Endothelial cell of umbilical vein (primary cell): ENCODE measurements around the gene TMEM107. TPM values are rescaled to one million over a fixed set of nuclear protein-coding genes. Genes with fewer than 3 reads are reported as not detected.
"Not testable (repeated sequence)": the region's sequence is repeated elsewhere in the genome, so short reads cannot be mapped to it uniquely, and the experiment has no call there.

ENCODE experiments used
- BruUV-seq: library from RNA; stranded (reverse); fragments of 400-500 nt; replicated peaks from 2 replicates; lab custom pipeline; 2021; lab: Mats Ljungman, UMichigan
- CTCF ChIA-PET: fragments of 300-600, 350-600 bp; sonication (Branson Sonifier 250); formaldehyde crosslinking; loops from one replicate; lab custom pipeline; 2021; ENCODE audit warnings: antibody characterized with exemption, inconsistent platforms; lab: Charles Lee
- POLR2A ChIA-PET: fragments of 300-600, 350-600 bp; sonication (Branson Sonifier 250); formaldehyde crosslinking; loops from one replicate; lab custom pipeline; 2021; ENCODE audit warnings: antibody characterized with exemption, inconsistent platforms; lab: Charles Lee
- DNase-seq: peaks from one replicate; pipeline ENCODE4 v3.0.0-alpha.2; 2011; ENCODE audit warnings: low read depth, low spot score
- FAIRE-seq: peaks from 2 replicates; lab custom pipeline; 2011; peaks lifted over from hg19 to GRCh38; lab: Jason Lieb, UNC
- H2AFZ ChIP-seq: 2 replicates; pipeline ENCODE4 v1.6.0; 2012; ENCODE audit warnings: low read depth, low read length, control low read depth, inconsistent platforms
- H3K27ac ChIP-seq: 2 replicates; pipeline ENCODE4 v1.5.1; 2011; ENCODE audit warnings: low read depth, mild to moderate bottlenecking, control low read depth, low read length, moderate library complexity; ENCODE audit not compliant: insufficient read depth
- H3K27me3 ChIP-seq, 2 experiments: 2 replicates each; pipeline versions ENCODE4 v1.6.0 to v1.6.1; 2011; ENCODE audit warnings: low read length in 2 of 2, mixed read lengths in 1 of 2; ENCODE audit not compliant: control insufficient read depth in 2 of 2, insufficient read depth in 2 of 2
- H3K36me3 ChIP-seq, 2 experiments: 2 replicates in 1 of 2; 3 replicates in 1 of 2; pipeline ENCODE4 v1.5.1; 2011; ENCODE audit warnings: low read length in 2 of 2, mild to moderate bottlenecking in 1 of 2, moderate library complexity in 1 of 2; ENCODE audit not compliant: control insufficient read depth in 2 of 2, insufficient read depth in 2 of 2; ENCODE audit errors: extremely low read depth in 1 of 2
- H3K4me1 ChIP-seq: 3 replicates; pipeline ENCODE4 v1.5.1; 2011; ENCODE audit warnings: mild to moderate bottlenecking, low read length; ENCODE audit not compliant: control insufficient read depth, insufficient read depth; ENCODE audit errors: extremely low read depth
- H3K4me2 ChIP-seq: 2 replicates; pipeline ENCODE4 v1.6.1; 2011; ENCODE audit warnings: low read length, control low read depth, mixed read lengths; ENCODE audit not compliant: insufficient read depth
- H3K4me3 ChIP-seq, 3 experiments: fragments of 200-600 bp in 1 of 3; sonication (generic), shearing (Covaris generic) in 1 of 3; replicated peaks in 1 of 3; 2 replicates each; pipeline ENCODE4 v1.5.1; 2011 to 2016; ENCODE audit warnings: control low read depth in 3 of 3, low read length in 3 of 3, mild to moderate bottlenecking in 2 of 3, inconsistent platforms in 1 of 3, low read depth in 1 of 3, moderate library complexity in 1 of 3; ENCODE audit not compliant: insufficient read depth in 1 of 3
- H3K79me2 ChIP-seq: 2 replicates; pipeline ENCODE4 v1.6.0; 2012; ENCODE audit warnings: low read length, inconsistent platforms; ENCODE audit not compliant: control insufficient read depth, insufficient read depth
- H3K9ac ChIP-seq: replicated peaks from 2 replicates; pipeline ENCODE3; 2011; ENCODE audit warnings: low read length, control low read depth; ENCODE audit not compliant: insufficient read depth; ENCODE audit errors: extremely low read depth
- H3K9me1 ChIP-seq: replicated peaks from 3 replicates; pipeline ENCODE4 v1.6.0; 2011; ENCODE audit warnings: mild to moderate bottlenecking, low read length; ENCODE audit not compliant: control insufficient read depth, insufficient read depth; ENCODE audit errors: extremely low read depth
- H3K9me3 ChIP-seq: replicated peaks from 2 replicates; pipeline ENCODE4 v1.5.1; 2012; ENCODE audit warnings: low read length, inconsistent platforms; ENCODE audit not compliant: control insufficient read depth, insufficient read depth
- H4K20me1 ChIP-seq: replicated peaks from 2 replicates; pipeline ENCODE3; 2011; ENCODE audit warnings: mild to moderate bottlenecking, low read length; ENCODE audit not compliant: control insufficient read depth, insufficient read depth; ENCODE audit errors: extremely low read depth
- EZH2 ChIP-seq: IDR thresholded peaks from 2 replicates; pipeline ENCODE4 v1.6.1; 2012; ENCODE audit warnings: borderline replicate concordance, low read depth, mild to moderate bottlenecking, moderate library complexity, low read length, inconsistent platforms; ENCODE audit not compliant: severe bottlenecking
- GATA2 ChIP-seq: IDR thresholded peaks from 2 replicates; pipeline ENCODE4 v1.7.0; 2011; ENCODE audit warnings: low read depth, mild to moderate bottlenecking, moderate library complexity, mixed read lengths, low read length; ENCODE audit not compliant: insufficient read length, insufficient read depth
- JUN ChIP-seq: IDR thresholded peaks from 2 replicates; pipeline ENCODE4 v1.6.1; 2011; ENCODE audit warnings: borderline replicate concordance, low read depth; ENCODE audit not compliant: insufficient read length, insufficient read depth
- MYC ChIP-seq: IDR thresholded peaks from one replicate; pipeline ENCODE4 v1.6.1; 2011; ENCODE audit warnings: mild to moderate bottlenecking, low read depth, low read length
- POLR2A ChIP-seq: IDR thresholded peaks from 2 replicates; pipeline ENCODE4 v1.6.1; 2012; ENCODE audit warnings: low read depth, mild to moderate bottlenecking, control low read depth, low read length
- POLR2AphosphoS5 ChIP-seq: IDR thresholded peaks from 2 replicates; pipeline ENCODE4 v1.6.1; 2012; ENCODE audit warnings: low read depth, mild to moderate bottlenecking, control low read depth, low read length, moderate library complexity; ENCODE audit not compliant: insufficient read depth
- dilution Hi-C: fragments of 300-500 bp; cut with MboI; formaldehyde crosslinking; loops from one replicate; pipeline ENCODE4 v1.15.0; 2019; ENCODE audit warnings: low sequenced_read_pairs; ENCODE audit not compliant: extremely low pct_ligation_motif_present
- intact Hi-C: fragments of 100-400 bp; cut with micrococcal nuclease; formaldehyde crosslinking; loops from one replicate; pipeline ENCODE4 v1.10.0; 2022
- polyA plus RNA-seq, 4 experiments: library from polyadenylated mRNA; depleted of rRNA in 3 of 4; stranded (reverse) in 3 of 4; unstranded in 1 of 4; fragments of >200 nt; gene quantifications; 2 replicates each; pipeline versions ENCODE4 v1.2.1 to v1.2.3, GENCODE V29; 2011 to 2012; ENCODE audit warnings: missing spikeins in 1 of 4
- total RNA-seq: library from RNA; stranded (reverse); gene quantifications from 2 replicates; pipeline ENCODE4 v1.2.3, GENCODE V29; 2021
- TF ChIP-seq, protein P1 (sequence below): IDR thresholded peaks from 2 replicates; pipeline ENCODE4 v1.6.1; 2011; ENCODE audit not compliant: insufficient read depth, insufficient read length
- TF ChIP-seq, protein P2 (sequence below), 2 donors: IDR thresholded peaks; 1 replicate in 1 of 2; 2 replicates in 1 of 2; pipeline ENCODE4 v1.5.1; 2011; ENCODE audit warnings: low read length in 2 of 2, mild to moderate bottlenecking in 2 of 2, moderate library complexity in 2 of 2, control low read depth in 1 of 2, inconsistent platforms in 1 of 2, low read depth in 1 of 2; ENCODE audit not compliant: insufficient read depth in 1 of 2; ENCODE audit errors: extremely low read depth in 1 of 2

The TMEM107 gene
- total and polyA plus RNA-seq, 2 donors (not counting 3 experiments of a cell fraction or from before 2014, with no cell fraction given) = 20.4 to 31.6 TPM

DNA sequence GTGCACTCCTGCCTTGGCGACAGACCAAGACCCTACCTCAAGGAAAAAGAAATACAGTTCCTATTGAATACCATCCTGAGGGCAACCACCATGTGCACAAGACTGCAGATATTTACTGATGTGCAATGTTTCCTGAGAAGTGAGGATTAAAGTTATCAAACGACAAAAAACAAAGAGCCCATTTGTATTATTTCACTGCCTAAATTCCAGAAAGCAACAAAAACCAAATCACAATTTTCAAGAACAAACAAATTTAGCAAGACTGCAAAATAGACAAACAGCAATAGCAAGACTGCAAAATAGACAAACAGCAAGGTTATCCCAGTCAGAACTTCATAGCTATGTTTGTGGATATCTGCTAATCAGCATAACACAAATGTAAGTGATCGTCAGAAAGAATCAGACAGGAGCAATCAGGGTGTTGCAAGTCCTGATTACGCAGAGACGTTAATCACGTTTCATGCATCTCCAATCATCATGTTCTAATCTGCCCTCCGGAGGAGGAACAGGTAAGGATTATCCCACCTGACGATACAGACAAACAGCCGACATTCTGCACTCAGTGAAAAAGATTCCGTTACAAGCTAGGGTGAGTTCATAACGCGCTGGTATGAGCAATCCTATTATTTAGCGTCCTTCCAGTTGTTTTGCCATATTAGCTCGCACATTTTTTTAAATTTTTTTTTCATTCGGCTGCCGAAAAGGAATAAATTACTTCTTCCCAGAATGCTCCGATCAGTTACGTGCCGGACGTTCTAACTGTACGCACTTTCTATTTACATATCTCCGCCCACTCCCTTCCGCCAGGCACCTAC, 2.9 kb downstream of the TMEM107 start:
- Histone ChIP-seq H3K27ac (peak overlapping the region; percentile 95), H3K36me3 (no peaks in the 10 kb centered on the region), H3K9me1 (no peaks in the 10 kb centered on the region), H3K4me2 (peak overlapping the region; percentile 87), H2AFZ (no peak overlapping the region), H3K27me3 (no peaks in the 10 kb centered on the region), H3K79me2 (no peaks in the 10 kb centered on the region), H3K9me3 (no peaks in the 10 kb centered on the region), H4K20me1 (no peaks in the 10 kb centered on the region), H3K4me3 (peak overlapping the region in 2 of 3 experiments; percentile 37 to 68), H3K9ac (peak overlapping the region; percentile 97), H3K4me1 (peaks cover 23% of the 10 kb centered on the region)
- CTCF ChIA-PET = interaction anchor here (0.9 to 1.4 kb wide), 8 partner anchors 10 to 80 kb away, joined by 3 to 10 read pairs (median 4); partner anchors contain the start of gene BORCS6
- intact Hi-C loops = loop anchor here (1.0 to 2.0 kb wide), 4 partner anchors 10 to 35 kb away; no protein-coding TSS in a partner anchor
- TF ChIP-seq, protein P1, sequence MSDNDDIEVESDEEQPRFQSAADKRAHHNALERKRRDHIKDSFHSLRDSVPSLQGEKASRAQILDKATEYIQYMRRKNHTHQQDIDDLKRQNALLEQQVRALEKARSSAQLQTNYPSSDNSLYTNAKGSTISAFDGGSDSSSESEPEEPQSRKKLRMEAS = peak; percentile 20
- TF ChIP-seq, protein P2, sequence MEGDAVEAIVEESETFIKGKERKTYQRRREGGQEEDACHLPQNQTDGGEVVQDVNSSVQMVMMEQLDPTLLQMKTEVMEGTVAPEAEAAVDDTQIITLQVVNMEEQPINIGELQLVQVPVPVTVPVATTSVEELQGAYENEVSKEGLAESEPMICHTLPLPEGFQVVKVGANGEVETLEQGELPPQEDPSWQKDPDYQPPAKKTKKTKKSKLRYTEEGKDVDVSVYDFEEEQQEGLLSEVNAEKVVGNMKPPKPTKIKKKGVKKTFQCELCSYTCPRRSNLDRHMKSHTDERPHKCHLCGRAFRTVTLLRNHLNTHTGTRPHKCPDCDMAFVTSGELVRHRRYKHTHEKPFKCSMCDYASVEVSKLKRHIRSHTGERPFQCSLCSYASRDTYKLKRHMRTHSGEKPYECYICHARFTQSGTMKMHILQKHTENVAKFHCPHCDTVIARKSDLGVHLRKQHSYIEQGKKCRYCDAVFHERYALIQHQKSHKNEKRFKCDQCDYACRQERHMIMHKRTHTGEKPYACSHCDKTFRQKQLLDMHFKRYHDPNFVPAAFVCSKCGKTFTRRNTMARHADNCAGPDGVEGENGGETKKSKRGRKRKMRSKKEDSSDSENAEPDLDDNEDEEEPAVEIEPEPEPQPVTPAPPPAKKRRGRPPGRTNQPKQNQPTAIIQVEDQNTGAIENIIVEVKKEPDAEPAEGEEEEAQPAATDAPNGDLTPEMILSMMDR (IDR thresholded peaks at IDR 0.05; ENCODE audit: extremely low read depth in 1 of 2, insufficient read depth in 1 of 2, low read depth in 1 of 2, low read length in 2 of 2) = no peak
- TF ChIP-seq POLR2AphosphoS5 (peak; percentile 100), MYC (peak; percentile 24), GATA2 (peak; percentile 75), JUN (peak; percentile 37), EZH2 (no peak), POLR2A (peak; percentile 100)
- DNase-seq (peak; percentile 95), FAIRE-seq (peak; percentile 95)
- POLR2A ChIA-PET = interaction anchor here (0.7 to 1.9 kb wide), 32 partner anchors 9 to 187 kb away, joined by 3 to 33 read pairs (median 6); partner anchors contain the start of genes ALOXE3, BORCS6, CTC1 and HES7
- dilution Hi-C loops = no loop called here
- TSS peak; percentile 100 for BruUV-seq

DNA sequence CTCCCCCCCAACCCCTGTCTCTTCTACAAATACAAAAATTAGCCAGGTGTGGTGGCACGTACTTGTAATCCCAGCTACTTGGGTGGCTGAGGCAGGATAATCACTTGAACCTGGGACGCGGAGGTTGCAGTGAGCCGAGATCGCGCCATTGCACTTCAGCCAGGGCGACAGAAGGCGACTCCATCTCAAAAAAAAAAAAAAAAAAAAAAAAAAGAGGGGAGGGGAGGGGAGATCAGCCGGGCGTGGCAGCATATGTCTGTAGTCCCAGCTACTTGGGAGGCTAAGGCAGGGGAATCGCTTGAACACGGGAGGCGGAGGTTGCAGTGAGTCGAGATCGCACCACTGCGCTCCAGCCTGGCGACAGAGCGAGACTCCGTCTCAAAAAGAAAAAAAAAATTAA, 6.0 kb downstream of the TMEM107 start:
- intact Hi-C loops, CTCF ChIA-PET: not testable (repeated sequence)

More for the DNA sequence above, 6.0 kb downstream of the TMEM107 start:
- H3K9me3 ChIP-seq, H3K9ac ChIP-seq, H3K9me1 ChIP-seq, H3K4me1 ChIP-seq, H3K36me3 ChIP-seq, H3K4me3 ChIP-seq, BruUV-seq, DNase-seq, H3K27me3 ChIP-seq, H3K79me2 ChIP-seq, dilution Hi-C loops, FAIRE-seq, H2AFZ ChIP-seq, H4K20me1 ChIP-seq, H3K27ac ChIP-seq, H3K4me2 ChIP-seq: not testable (repeated sequence)
- POLR2A ChIA-PET = interaction anchor here (0.7 to 1.0 kb wide), 2 partner anchors 17 to 18 kb away, joined by 3 read pairs; no protein-coding TSS in a partner anchor
